Activated CD4-positive, alpha-beta T cell treated with anti-CD3 and anti-CD28 coated beads for 36 hours (primary cell): ENCODE data around the gene PGGT1B. TPM values are rescaled to one million over a fixed set of nuclear protein-coding genes. Genes with fewer than 3 reads are reported as not detected.
"Not testable (repeated sequence)": the region's sequence is repeated elsewhere in the genome, so short reads cannot be mapped to it uniquely, and the experiment has no call there.

Experiments
- ATAC-seq: fragments of 200-7000 bp; cut with Tn5 transposase; one replicate; pipeline ENCODE4 v1.10.0; 2021; ENCODE audit warnings: mild to moderate bottlenecking, moderate library complexity
- CTCF ChIA-PET: fragments of 350-600 bp; sonication (Branson Sonifier 250); formaldehyde crosslinking; loops from one replicate; lab custom pipeline; 2021; ENCODE audit warnings: antibody characterized with exemption; lab: Charles Lee
- POLR2A ChIA-PET: fragments of 350-600 bp; sonication (Branson Sonifier 250); formaldehyde crosslinking; loops from one replicate; lab custom pipeline; 2021; ENCODE audit warnings: antibody characterized with exemption, inconsistent platforms; lab: Charles Lee
- DNase-seq: peaks from one replicate; pipeline ENCODE4 v3.0.0-alpha.2; 2020
- H3K27ac Mint-ChIP-seq: one replicate; pipeline ENCODE4 v1.8.0; 2021; ENCODE audit warnings: mixed read lengths
- H3K27me3 Mint-ChIP-seq: one replicate; pipeline ENCODE4 v1.8.0; 2021; ENCODE audit warnings: mixed read lengths
- H3K36me3 Mint-ChIP-seq: one replicate; pipeline ENCODE4 v1.8.0; 2021; ENCODE audit warnings: low read depth, mixed read lengths
- H3K4me1 Mint-ChIP-seq: one replicate; pipeline ENCODE4 v1.8.0; 2021; ENCODE audit warnings: mixed read lengths
- H3K4me3 Mint-ChIP-seq: one replicate; pipeline ENCODE4 v1.8.0; 2021; ENCODE audit warnings: mild to moderate bottlenecking, moderate library complexity, mixed read lengths
- H3K9me3 Mint-ChIP-seq: one replicate; pipeline ENCODE4 v1.8.0; 2021; ENCODE audit warnings: low read depth, mixed read lengths
- intact Hi-C, 2 experiments: fragments of 100-400 bp; cut with DNase I in 1 of 2; cut with micrococcal nuclease in 1 of 2; formaldehyde crosslinking; loops; one replicate each; pipeline versions ENCODE4 v1.14.2 to v1.15.1; 2022 to 2024; cut with DNase I, micrococcal nuclease
- total RNA-seq, 2 experiments: library from RNA; stranded (reverse); gene quantifications; one replicate each; pipeline ENCODE4 v1.2.3, GENCODE V29; 2021

PGGT1B gene
- total RNA-seq, 2 experiments from 2014 or later, result 38.9 to 44.3 TPM

DNA sequence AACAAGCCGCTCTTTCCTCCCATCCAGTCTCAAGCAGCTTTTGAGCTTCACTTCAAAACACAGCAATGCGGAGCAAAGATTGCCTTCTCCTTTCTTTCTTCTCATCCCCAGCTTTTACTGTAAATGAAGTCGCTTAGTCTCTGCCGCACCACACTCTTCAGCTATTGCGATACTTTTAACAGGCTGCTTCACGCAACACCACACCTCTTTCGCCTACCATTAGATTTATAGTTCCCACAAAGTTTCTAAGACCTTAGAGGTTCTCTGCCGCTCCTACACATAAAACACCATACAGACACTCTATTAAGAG lies 711 bp downstream of the PGGT1B start:
- ATAC-seq, result peak; percentile 16
- Mint-ChIP-seq H3K4me1 (peaks cover 47% of the 10 kb centered on the region), H3K27ac (peak overlapping the region; percentile 95), H3K9me3 (no peaks in the 10 kb centered on the region), H3K27me3 (no peaks in the 10 kb centered on the region), H3K4me3 (peak overlapping the region; percentile 89), H3K36me3 (peaks cover 13% of the 10 kb centered on the region)
- CTCF ChIA-PET, result interaction anchor here (0.6 to 1.4 kb wide), 4 partner anchors 9 to 515 kb away, joined by 3 to 6 read pairs (median 4); no protein-coding TSS in a partner anchor
- peak; percentile 12 for DNase-seq
- intact Hi-C loops, result loop anchor here (1.0 to 2.0 kb wide), 3 partner anchors 34 to 579 kb away; partner anchors contain the start of genes AP3S1 (in 2 of the 2), ATG12 (in 2 of the 2), CCDC112 (in 1 of the 2) and TMED7 (in 1 of the 2)
- POLR2A ChIA-PET, result interaction anchor here (0.9 kb wide), 1 partner anchor 283 kb away, joined by 4 read pairs; the partner anchor contains the start of gene FEM1C

DNA sequence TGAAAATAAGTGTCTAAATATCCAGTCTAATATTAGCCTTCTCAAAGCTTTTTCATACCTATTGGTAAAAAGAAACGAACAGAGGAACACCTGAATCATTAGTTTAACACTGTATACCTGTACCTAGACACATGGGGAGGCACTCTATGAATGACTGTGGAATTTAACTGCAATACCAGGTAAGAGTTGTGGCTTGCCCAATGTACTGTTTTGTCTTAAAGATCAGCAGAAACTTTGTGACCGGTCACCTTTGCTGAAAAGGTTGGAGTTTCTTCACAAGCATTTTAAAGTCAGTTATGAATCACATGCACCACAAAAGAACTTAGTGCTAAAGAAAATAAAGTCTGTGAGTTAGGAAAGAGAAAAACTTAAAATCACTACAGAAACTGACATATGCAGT lies 2.4 kb downstream of the PGGT1B start:
- no peak overlapping the region for H3K4me3 Mint-ChIP-seq
- DNase-seq (no peak), ATAC-seq (no peak)
- CTCF ChIA-PET, result interaction anchor here (0.8 to 1.9 kb wide), 5 partner anchors 13 to 162 kb away, joined by 3 to 5 read pairs (median 4); no protein-coding TSS in a partner anchor
- intact Hi-C loops, result no loop called here
- POLR2A ChIA-PET, result interaction anchor here (0.7 kb wide), 1 partner anchor 319 kb away, joined by 4 read pairs; no protein-coding TSS in a partner anchor
- no peak overlapping the region for H3K27ac Mint-ChIP-seq
- H3K36me3 Mint-ChIP-seq, result peaks cover 17% of the 10 kb centered on the region
- H3K9me3 Mint-ChIP-seq, result no peaks in the 10 kb centered on the region
- H3K4me1 Mint-ChIP-seq, result peaks cover 62% of the 10 kb centered on the region
- H3K27me3 Mint-ChIP-seq, result no peaks in the 10 kb centered on the region

DNA sequence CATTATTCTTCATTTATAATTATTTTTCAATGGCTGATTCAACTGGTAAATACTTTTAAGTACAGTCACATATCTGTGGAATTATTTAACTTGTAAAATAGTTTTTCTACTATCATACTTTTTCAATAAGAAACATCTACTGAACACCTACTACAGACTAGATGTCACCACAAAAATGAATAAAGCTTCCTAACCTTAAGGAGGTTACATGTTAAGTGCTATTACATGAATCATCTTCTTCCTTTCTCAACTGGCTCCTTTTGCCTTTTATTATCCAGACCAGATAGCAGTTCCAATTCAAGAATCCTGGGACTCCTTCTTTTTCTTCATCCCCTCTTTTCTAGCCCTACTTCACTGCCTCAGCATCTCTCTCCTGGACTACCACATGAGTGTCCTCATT lies 4.7 kb downstream of the PGGT1B start:
- no peak for ATAC-seq

DNA sequence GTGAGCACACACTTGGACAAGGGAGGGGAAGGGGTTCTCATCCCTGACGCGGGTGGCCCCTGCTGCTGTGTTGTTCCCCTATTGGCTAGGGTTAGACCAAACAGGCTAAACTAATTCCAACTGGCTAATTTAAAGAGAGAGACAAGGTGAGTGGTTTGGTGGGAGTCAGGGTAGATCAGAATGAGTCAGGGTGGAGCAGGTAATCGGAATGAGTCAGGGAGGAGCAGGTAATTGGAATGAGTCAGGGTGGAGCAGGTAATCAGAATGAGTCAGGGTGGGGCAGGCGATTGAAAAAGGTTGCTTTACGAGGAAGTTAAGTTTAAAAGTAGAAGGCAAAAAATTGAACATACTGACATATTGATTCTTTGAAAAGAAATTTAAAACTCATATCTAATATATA lies 13.3 kb downstream of the PGGT1B start:
- POLR2A ChIA-PET, H3K27ac Mint-ChIP-seq, ATAC-seq, H3K4me3 Mint-ChIP-seq, H3K9me3 Mint-ChIP-seq, H3K27me3 Mint-ChIP-seq, DNase-seq, H3K36me3 Mint-ChIP-seq: not testable (repeated sequence)
- CTCF ChIA-PET, result interaction anchor here (6.2 kb wide), 1 partner anchor 152 kb away, joined by 44 read pairs; no protein-coding TSS in a partner anchor
- peaks cover 16% of the 10 kb centered on the region for H3K4me1 Mint-ChIP-seq
- intact Hi-C loops, result loop anchor here (10.0 kb wide), 3 partner anchors 75 to 1565 kb away; no protein-coding TSS in a partner anchor

More for the DNA sequence above, 4.7 kb downstream of the PGGT1B start:
- peaks cover 67% of the 10 kb centered on the region for H3K4me1 Mint-ChIP-seq
- CTCF ChIA-PET, result no interaction called here
- POLR2A ChIA-PET, result no interaction called here
- DNase-seq, result no peak
- H3K36me3 Mint-ChIP-seq, result peaks cover 13% of the 10 kb centered on the region
- H3K9me3 Mint-ChIP-seq, result no peaks in the 10 kb centered on the region
- intact Hi-C loops, result no loop called here
- no peaks in the 10 kb centered on the region for H3K27me3 Mint-ChIP-seq
- H3K27ac Mint-ChIP-seq, result no peak overlapping the region
- no peak overlapping the region for H3K4me3 Mint-ChIP-seq

DNA sequence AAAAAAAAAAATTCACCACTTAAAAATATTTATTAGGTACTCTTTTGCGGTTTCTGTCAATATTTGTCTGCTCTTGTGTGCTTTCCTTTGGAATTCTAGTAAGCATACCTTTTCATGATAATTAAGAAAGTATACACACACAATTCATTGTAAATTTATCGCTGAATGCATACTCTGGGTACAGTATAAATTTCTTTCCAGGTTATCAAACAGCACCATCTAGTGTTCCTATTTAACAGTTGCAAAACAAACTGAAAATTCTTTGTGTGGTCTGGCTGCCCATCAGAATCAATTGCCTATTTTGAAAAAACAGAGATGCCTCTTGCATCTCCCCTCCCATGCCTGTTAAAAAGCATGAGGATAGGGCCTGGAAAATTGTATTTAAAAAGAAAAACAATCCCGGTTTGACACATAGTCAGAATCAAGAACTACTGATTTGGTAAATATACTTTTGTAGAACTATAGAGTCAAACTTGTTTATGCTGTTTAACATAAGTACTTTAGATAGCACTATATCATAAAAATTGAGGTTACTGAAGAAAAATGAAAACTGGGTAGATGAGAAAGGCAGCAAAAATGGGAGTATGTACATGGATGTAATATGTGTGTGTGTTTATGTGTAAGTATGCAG lies 16.2 kb downstream of the PGGT1B start:
- CTCF ChIA-PET, result interaction anchor here (0.7 to 6.2 kb wide), 11 partner anchors 8 to 1640 kb away, joined by 3 to 44 read pairs (median 3); partner anchors contain the start of gene PGGT1B
- POLR2A ChIA-PET, result no interaction called here
- no peaks in the 10 kb centered on the region for H3K27me3 Mint-ChIP-seq
- intact Hi-C loops, result loop anchor here (1.0 to 10.0 kb wide), 5 partner anchors 72 to 1634 kb away; no protein-coding TSS in a partner anchor
- peaks cover 9% of the 10 kb centered on the region for H3K36me3 Mint-ChIP-seq
- ATAC-seq (no peak), DNase-seq (no peak)
- H3K4me3 Mint-ChIP-seq, result no peak overlapping the region
- peaks cover 21% of the 10 kb centered on the region for H3K4me1 Mint-ChIP-seq
- H3K27ac Mint-ChIP-seq, result no peak overlapping the region
- no peaks in the 10 kb centered on the region for H3K9me3 Mint-ChIP-seq

DNA sequence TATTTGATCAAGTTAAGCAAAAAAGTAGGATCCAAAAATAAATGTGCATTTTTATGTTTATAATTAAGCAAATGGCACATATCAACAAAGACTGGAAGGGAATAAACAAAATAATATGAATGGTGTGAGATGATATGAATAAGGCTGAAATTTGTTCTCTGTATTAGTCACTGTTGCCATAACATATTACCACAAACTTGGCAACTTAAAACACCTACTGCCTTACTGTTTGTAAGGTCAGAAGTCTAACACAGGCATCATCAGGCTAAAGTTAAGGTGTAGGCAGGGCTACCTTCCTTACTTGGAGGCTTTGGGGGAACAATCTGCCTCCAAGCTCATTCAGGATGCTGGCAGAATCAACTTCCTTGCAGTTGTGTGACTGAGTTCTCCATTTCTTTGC lies 19.3 kb downstream of the PGGT1B start:
- ChIA-PET CTCF (interaction anchor here (0.8 to 2.0 kb wide), 5 partner anchors 17 to 148 kb away, joined by 3 to 9 read pairs (median 4); no protein-coding TSS in a partner anchor), POLR2A (interaction anchor here (0.7 kb wide), 1 partner anchor 26 kb away, joined by 5 read pairs; no protein-coding TSS in a partner anchor)
- no peaks in the 10 kb centered on the region for H3K9me3 Mint-ChIP-seq
- H3K27ac Mint-ChIP-seq, result no peak overlapping the region
- no peak overlapping the region for H3K4me3 Mint-ChIP-seq
- peak; percentile 73 for ATAC-seq
- intact Hi-C loops, result loop anchor here (10.0 kb wide), 3 partner anchors 69 to 1559 kb away; no protein-coding TSS in a partner anchor
- DNase-seq, result no peak
- H3K27me3 Mint-ChIP-seq, result no peaks in the 10 kb centered on the region
- peaks cover 10% of the 10 kb centered on the region for H3K4me1 Mint-ChIP-seq
- peaks cover 20% of the 10 kb centered on the region for H3K36me3 Mint-ChIP-seq

DNA sequence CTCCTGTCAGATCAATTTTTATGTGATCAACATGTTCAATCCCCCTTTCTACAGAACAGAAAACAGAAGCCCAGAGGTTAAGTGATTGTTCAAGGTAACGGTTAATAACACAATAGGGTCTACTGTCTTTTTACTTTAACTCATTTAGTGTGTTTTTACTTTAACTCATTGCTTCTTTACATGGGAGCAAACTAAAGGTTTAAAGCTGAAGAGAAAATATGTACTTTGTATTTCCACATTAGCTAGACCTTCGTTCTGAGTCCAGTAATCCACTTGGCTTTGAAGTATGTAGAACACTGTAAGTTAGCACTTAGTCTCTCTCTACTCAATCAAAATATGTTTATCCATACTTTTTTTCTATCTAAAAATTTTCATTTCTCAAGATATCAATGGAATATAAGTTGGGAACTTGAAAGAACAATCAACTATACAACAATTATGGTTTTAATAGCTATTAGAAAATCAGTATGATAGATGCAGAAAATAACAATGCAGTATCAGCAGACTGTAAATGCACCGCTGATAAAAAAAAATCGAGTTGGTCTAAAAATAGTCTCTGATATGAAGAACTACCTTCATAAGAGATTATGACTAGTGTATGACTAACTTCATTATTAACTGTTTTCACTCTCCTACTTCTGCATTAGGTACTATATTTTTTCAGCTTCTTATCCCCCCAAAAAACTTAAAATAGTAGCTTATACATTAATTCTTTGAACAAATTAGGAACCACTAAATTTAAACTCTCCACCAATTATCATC lies 20.6 kb downstream of the PGGT1B start:
- H3K4me3 Mint-ChIP-seq, result no peak overlapping the region
- H3K9me3 Mint-ChIP-seq, result no peaks in the 10 kb centered on the region
- peaks cover 24% of the 10 kb centered on the region for H3K36me3 Mint-ChIP-seq
- intact Hi-C loops, result loop anchor here (10.0 kb wide), 3 partner anchors 67 to 1557 kb away; no protein-coding TSS in a partner anchor
- H3K4me1 Mint-ChIP-seq, result peaks cover 10% of the 10 kb centered on the region
- no peak overlapping the region for H3K27ac Mint-ChIP-seq
- CTCF ChIA-PET, result interaction anchor here (0.7 to 2.0 kb wide), 8 partner anchors 9 to 146 kb away, joined by 3 to 9 read pairs (median 4); no protein-coding TSS in a partner anchor
- DNase-seq (no peak), ATAC-seq (no peak)
- H3K27me3 Mint-ChIP-seq, result no peaks in the 10 kb centered on the region
- POLR2A ChIA-PET, result no interaction called here

DNA sequence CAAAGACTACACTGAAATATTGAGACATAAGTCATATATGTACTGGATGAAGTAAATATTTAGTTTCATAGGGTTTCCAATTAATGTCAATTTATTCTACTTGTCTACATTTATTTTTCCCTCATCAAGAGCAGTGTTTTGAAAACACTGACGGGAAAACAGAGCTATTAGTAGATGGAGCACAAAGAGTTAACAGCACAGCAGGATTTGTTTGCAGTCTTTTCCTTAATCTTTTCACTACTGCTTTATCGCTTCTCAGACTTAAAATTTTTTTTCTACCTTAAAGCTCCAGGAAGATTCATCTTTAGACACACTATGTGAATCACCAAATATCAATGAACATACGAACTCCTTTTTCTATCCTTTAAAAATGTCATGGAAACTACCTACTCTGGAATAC lies 25.6 kb downstream of the PGGT1B start:
- H3K36me3 Mint-ChIP-seq, result peaks cover 32% of the 10 kb centered on the region
- DNase-seq (no peak), ATAC-seq (no peak)
- peaks cover under 1% of the 10 kb centered on the region for H3K4me1 Mint-ChIP-seq
- no peak overlapping the region for H3K27ac Mint-ChIP-seq
- H3K27me3 Mint-ChIP-seq, result no peaks in the 10 kb centered on the region
- no peaks in the 10 kb centered on the region for H3K9me3 Mint-ChIP-seq
- CTCF ChIA-PET, result interaction anchor here (1.1 kb wide), 1 partner anchor 23 kb away, joined by 3 read pairs; no protein-coding TSS in a partner anchor
- POLR2A ChIA-PET, result no interaction called here
- intact Hi-C loops, result no loop called here
- no peak overlapping the region for H3K4me3 Mint-ChIP-seq

DNA sequence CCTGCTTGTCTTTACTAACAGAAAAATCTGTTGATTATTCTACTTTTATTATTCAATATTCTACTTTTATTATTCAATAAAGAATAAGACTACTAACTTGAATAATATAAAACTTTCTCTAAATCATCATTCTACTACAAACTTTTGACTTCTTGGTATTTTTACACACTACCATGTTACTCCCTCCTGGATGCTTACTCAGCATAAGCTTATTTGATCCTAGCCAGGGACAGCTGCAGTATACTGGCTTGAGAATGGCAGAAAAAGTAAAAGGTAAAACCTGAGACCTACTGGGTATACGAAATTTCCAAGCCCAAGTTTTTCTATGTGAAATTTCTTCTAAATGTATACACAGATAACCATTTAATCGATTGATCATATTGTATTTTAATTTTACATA lies 26.1 kb downstream of the PGGT1B start:
- H3K4me3 Mint-ChIP-seq, result no peak overlapping the region
- DNase-seq (no peak), ATAC-seq (no peak)
- no peak overlapping the region for H3K27ac Mint-ChIP-seq
- peaks cover 2% of the 10 kb centered on the region for H3K4me1 Mint-ChIP-seq
- CTCF ChIA-PET, result interaction anchor here (1.1 kb wide), 1 partner anchor 23 kb away, joined by 3 read pairs; no protein-coding TSS in a partner anchor
- POLR2A ChIA-PET, result no interaction called here
- no peaks in the 10 kb centered on the region for H3K9me3 Mint-ChIP-seq
- peaks cover 35% of the 10 kb centered on the region for H3K36me3 Mint-ChIP-seq
- intact Hi-C loops, result no loop called here
- H3K27me3 Mint-ChIP-seq, result no peaks in the 10 kb centered on the region

DNA sequence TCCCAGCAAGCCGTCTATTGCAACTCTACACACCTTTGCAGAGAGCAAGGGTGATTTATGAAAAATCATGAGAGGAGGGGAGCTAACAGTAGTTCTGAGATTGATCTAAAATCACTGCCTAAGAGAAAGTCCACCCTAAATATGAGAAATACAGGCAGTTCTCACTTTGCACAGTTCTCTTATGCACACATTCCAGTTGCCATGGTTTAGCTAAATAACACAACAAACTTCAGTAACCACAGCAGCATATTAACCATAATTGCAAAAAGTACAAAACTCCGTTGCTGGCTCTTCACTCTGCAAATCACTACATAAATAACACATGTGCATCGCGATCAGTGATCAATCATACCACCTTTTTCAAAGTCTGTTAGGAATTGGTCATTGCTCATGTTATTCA lies 31.1 kb downstream of the PGGT1B start:
- no peaks in the 10 kb centered on the region for H3K27me3 Mint-ChIP-seq
- peaks cover 30% of the 10 kb centered on the region for H3K36me3 Mint-ChIP-seq
- DNase-seq (no peak), ATAC-seq (no peak)
- H3K4me3 Mint-ChIP-seq, result no peak overlapping the region
- intact Hi-C loops, result no loop called here
- ChIA-PET CTCF (interaction anchor here (1.0 kb wide), 1 partner anchor 134 kb away, joined by 3 read pairs; no protein-coding TSS in a partner anchor), POLR2A (no interaction called here)
- no peak overlapping the region for H3K27ac Mint-ChIP-seq
- no peaks in the 10 kb centered on the region for H3K9me3 Mint-ChIP-seq
- H3K4me1 Mint-ChIP-seq, result peaks cover 2% of the 10 kb centered on the region

DNA sequence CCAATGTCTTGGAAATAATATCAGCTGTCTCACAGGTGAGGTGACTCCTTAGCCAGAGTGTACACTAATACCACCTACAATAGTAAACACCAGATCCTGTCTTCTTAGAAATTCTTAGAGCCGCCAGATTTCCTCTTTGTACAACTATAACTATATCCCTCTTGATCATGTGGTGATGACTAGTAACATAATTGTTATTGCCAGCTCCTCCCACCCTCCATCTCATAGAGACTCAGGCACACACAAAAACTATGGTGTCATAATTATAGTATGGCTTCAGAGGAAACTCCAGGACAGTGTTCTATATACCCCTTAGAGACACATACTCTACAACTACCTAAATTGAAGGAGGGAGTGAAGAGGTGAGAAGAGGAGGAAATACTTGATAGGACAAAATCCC lies 33.1 kb downstream of the PGGT1B start:
- Mint-ChIP-seq H3K4me1 (peaks cover 2% of the 10 kb centered on the region), H3K9me3 (no peaks in the 10 kb centered on the region), H3K27ac (no peak overlapping the region), H3K27me3 (no peaks in the 10 kb centered on the region), H3K36me3 (peaks cover 33% of the 10 kb centered on the region), H3K4me3 (no peak overlapping the region)
- POLR2A ChIA-PET, result no interaction called here
- DNase-seq (no peak), ATAC-seq (no peak)
- intact Hi-C loops, result no loop called here
- CTCF ChIA-PET, result no interaction called here
